HL-60/S4 treated with retinoic acid at 250 ng/mL for 4 days and 3 days (cell line): ENCODE measurements around the gene CELF2.

Source experiments
- in situ Hi-C: fragments of 300-500 bp; cut with MboI; formaldehyde crosslinking; loops from 2 replicates; pipeline ENCODE4 v1.7.0; 2022; ENCODE audit warnings: low sequenced_read_pairs

Gene CELF2

GRCh38 chr10:11317936-11318670 lies 300.4 kb downstream of the CELF2 start:
- in situ Hi-C loops: no loop called here

- in situ Hi-C loops: no loop called here
Measured at GRCh38 chr10:11318826-11319598, 301.3 kb downstream of the CELF2 start.

- in situ Hi-C loops: no loop called here
Measured at GRCh38 chr10:11319990-11320602, 302.4 kb downstream of the CELF2 start.

- in situ Hi-C loops: no loop called here
Measured at GRCh38 chr10:11320809-11321520, 303.3 kb downstream of the CELF2 start.

DNA sequence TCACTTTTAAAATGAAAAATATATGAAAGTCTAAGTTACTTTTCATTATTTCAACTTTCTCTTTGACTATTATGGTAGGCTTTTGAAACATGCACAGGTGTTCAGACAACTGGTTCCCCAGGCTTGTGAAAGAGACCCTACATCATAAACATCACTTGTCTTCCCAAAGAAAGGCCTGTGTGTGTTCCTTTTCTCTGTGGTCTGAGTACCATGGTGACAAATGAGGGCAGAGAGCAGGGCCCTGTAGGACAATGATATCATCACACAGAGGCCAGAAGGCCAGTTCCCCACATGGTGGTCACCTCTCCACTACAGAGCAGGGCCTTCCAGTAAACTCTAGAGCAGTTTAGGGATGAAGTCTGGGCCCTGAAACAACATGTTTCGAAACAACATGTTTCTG lies 305.0 kb downstream of the CELF2 start:
- in situ Hi-C loops: no loop called here

GRCh38 chr10:11324761-11325321 lies 307.2 kb downstream of the CELF2 start:
- in situ Hi-C loops: no loop called here

DNA sequence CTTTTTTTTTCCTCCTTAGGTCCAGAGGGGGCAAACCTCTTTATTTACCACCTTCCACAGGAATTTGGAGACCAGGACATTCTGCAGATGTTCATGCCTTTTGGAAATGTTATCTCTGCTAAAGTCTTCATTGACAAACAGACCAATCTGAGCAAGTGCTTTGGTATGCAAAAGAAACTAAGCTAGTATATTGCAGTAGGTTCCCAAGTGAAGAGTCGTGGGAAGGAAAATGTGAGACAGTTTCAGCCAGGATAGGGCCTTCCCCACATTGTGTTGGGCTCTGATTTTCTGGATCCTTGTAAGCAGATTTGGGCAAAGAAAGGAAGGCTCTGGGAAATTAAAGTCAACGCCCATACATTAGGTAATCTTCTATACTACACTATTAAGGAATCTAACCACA lies 308.1 kb downstream of the CELF2 start:
- in situ Hi-C loops: no loop called here

DNA sequence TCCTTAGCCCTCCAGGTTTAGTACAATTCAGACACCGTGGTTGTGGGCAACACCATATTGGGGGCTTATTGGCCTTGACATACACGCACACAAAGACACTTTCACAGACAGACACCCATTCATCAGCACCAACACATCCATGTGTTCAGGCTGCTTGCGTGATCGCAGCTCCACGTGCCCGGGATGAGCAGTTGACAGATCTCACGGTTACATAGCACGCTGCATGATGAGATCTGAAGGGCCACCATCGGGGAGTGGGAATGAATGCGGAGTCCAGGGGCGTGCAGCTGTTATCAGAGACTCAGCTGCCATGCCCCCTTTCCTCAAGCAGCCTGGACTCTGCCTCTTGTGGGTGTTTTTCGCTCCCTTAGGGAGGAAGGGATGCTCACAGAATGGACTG lies 308.6 kb downstream of the CELF2 start:
- in situ Hi-C loops: no loop called here

DNA sequence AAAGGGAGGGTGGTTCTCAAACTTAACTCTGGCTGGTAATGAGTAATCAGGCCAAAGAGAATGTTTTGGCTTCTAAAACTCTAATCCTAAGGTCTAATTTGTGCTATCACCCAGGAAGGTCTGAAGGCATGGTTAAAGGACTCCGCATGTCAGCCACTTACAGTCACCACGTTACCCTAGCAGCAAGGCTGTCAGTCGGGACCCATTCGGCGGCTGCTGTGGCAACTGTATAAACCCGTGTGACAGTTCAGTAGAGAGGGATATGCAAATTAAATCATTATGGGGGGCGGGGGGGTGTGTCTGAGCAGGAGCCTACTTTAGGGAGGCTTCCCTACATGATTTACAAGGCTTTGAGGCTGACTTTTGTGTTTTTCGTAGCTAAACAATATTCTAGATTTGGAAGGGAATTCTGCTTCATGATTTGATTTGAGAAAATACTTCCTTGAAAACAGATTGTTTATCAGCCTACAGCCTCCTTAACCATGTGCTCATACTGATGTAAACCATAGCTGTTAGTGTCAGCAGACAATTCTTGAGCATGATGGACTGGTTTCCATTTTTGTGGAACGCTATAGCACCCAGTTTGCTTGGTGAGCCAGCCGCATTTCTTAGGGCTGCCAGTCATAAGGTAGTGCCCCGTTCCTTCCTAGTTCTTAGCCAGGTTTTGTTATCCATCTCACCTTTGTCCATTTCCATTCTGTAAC lies 309.4 kb downstream of the CELF2 start:
- in situ Hi-C loops: no loop called here

- in situ Hi-C loops: no loop called here
Measured at GRCh38 chr10:11328264-11329061, 310.8 kb downstream of the CELF2 start.

- in situ Hi-C loops: no loop called here
Measured at GRCh38 chr10:11329062-11329673, 311.5 kb downstream of the CELF2 start.

DNA sequence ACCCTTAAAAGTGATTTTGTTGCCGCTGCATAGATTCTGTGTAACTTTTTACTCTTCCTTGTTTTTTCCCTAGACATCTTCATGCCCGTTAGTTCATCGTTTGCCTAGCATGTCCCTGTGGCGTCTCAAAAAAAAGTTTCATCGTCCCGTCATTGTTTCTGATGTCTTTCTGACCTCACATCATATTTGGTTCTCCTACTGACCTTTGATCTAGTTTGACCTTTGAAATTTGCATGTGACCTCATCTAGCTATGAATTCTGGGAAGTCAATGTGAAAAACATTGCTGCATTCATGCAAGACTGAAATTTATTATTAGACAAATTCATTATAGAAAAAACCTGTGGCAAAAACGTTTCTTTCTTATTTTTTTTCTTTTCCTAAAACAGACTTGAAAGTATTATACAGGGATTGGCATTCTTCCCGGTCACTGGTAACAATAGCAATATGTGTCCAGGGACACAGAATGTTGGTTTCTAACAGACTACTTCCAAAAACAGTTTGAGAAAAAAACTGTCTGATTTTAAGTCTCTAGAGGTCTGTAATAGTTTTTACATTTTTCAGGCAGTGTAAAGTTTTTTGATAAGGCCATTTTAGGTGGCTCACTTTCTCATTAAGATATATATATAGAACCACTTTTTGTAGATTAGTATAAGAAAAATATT lies 312.8 kb downstream of the CELF2 start:
- in situ Hi-C loops: no loop called here

DNA sequence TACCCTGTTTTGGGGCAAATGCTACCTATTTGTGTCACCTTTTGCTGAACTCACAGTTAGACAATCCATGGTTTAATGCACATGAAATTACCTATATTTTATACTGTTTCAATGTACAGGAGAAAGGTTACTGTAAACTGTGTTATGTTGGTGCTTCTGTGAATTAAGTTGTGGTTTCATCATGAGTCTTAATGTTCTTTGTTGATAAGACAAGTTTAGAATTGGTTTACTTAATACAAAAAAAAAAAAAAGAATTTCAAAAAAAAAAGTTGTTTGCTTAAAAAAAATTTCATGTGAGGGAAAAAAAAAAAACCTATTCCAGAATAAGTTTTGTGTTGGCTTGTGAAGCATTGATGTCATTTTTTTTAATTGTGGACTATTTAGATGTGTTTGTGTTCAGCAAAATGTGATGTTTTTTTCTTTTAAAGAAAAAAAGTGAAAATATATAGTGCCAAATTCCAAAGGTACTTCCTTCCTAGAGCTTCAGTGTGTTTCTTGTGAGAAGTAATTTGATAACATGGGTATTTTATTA lies 313.4 kb downstream of the CELF2 start:
- in situ Hi-C loops: no loop called here

GRCh38 chr10:11331726-11332125 lies 314.1 kb downstream of the CELF2 start:
- in situ Hi-C loops: no loop called here

DNA sequence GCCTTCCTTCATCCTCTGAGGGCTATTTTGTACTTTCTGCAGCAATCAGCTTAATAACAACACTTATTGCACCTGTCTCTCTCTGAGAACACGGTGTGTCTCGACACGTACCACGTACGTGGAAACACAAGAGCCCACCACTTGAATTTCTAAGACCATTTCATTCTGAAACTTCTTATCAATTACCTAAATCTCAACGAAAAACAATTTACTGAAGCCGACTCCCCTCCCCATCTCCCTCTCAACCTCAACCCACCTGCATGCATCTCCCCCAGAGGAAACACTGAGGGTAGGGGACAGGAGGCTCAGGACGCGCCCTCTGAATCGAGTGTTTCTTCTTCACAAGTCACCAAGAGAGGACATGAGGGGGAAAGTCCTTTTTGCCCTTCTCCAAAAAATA lies 315.2 kb downstream of the CELF2 start:
- in situ Hi-C loops: no loop called here

- in situ Hi-C loops: no loop called here
Measured at GRCh38 chr10:11334436-11334835, 316.8 kb downstream of the CELF2 start.

- in situ Hi-C loops: no loop called here
Measured at GRCh38 chr10:11335167-11335652, 317.5 kb downstream of the CELF2 start.

- in situ Hi-C loops: no loop called here
Measured at GRCh38 chr10:11335881-11336430, 318.3 kb downstream of the CELF2 start.
